ENCODE data around the gene CCL4. TPM values are rescaled to one million over a fixed set of nuclear protein-coding genes. Genes with fewer than 3 reads are reported as not detected.

The CCL4 gene
- total RNA-seq, 2 donors from 2014 or later, result 5.8 to 16.5 TPM

DNA sequence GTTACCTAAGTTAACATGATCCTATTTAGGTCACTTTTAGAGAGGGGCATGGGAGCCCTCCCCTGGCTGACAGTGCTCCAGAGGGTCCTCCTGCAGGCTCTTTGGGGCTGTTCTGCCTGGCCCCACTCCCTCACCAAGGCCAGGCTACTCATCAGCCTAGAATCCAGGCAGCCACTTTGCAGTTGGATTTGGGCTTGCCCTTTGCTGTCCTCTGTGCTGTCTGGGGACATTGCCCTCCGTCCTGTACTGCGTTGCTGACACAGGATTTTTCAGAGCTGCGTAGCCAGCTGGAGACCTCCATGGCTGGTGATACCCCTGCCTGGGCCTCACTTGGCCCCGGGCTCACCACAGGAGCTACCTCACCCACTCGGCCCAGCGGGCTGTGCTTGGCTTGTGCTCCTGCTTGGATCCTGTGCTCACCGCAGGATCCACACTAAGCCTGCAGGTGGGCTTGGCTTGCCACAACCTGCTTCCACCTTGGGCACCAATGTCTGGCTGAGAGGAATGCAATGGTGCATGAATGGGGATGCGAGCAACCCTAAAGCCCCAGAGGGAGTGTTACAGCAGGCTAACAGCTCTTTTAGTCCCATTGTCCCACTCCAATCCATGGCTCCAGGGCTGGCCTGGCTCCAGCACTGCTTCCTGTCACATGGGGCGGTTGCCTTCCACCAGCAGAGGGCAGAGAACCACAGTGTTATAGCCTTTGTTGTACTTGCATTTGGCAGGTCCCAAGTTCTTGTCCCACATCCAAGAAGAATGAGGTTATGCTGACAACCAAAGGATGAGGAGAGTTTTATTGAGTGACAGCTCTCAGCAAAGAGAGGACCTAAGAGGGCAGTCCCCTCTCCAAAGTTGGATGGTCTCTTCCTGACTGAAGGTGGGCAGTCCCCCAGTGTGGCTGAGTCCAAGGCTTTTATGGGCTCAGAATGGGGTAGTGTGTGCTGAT lies 21.5 kb downstream of the CCL4 start:
- Histone ChIP-seq H3K4me3 (no peak overlapping the region), H3K27me3 (replicated peaks; ENCODE audit: insufficient read depth) (no peaks in the 10 kb centered on the region), H3K27ac (no peak overlapping the region), H3K9me3 (peaks cover 9% of the 10 kb centered on the region), H3K4me1 (ENCODE audit: control insufficient read depth in 1 of 2, low read depth in 2 of 2) (no peaks in the 10 kb centered on the region), H3K36me3 (no peaks in the 10 kb centered on the region)
- ATAC-seq (ENCODE audit: insufficient number of reproducible peaks, low FRiP score, low read depth) (no peak), DNase-seq (ENCODE audit: low spot score) (no peak)
- TF ChIP-seq, protein P1, sequence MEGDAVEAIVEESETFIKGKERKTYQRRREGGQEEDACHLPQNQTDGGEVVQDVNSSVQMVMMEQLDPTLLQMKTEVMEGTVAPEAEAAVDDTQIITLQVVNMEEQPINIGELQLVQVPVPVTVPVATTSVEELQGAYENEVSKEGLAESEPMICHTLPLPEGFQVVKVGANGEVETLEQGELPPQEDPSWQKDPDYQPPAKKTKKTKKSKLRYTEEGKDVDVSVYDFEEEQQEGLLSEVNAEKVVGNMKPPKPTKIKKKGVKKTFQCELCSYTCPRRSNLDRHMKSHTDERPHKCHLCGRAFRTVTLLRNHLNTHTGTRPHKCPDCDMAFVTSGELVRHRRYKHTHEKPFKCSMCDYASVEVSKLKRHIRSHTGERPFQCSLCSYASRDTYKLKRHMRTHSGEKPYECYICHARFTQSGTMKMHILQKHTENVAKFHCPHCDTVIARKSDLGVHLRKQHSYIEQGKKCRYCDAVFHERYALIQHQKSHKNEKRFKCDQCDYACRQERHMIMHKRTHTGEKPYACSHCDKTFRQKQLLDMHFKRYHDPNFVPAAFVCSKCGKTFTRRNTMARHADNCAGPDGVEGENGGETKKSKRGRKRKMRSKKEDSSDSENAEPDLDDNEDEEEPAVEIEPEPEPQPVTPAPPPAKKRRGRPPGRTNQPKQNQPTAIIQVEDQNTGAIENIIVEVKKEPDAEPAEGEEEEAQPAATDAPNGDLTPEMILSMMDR (IDR thresholded peaks at IDR 0.05), result no peak

GRCh38 chr17:36127199-36127893 lies 23.7 kb downstream of the CCL4 start:
- TF ChIP-seq, protein P1 (IDR thresholded peaks at IDR 0.05), result no peak
- Histone ChIP-seq H3K27ac (no peak overlapping the region), H3K36me3 (no peaks in the 10 kb centered on the region), H3K4me1 (ENCODE audit: control insufficient read depth in 1 of 2, low read depth in 2 of 2) (no peaks in the 10 kb centered on the region), H3K4me3 (no peak overlapping the region), H3K9me3 (peaks cover 9% of the 10 kb centered on the region), H3K27me3 (replicated peaks; ENCODE audit: insufficient read depth) (no peaks in the 10 kb centered on the region)
- no peak for DNase-seq (ENCODE audit: low spot score)
- no peak for ATAC-seq (ENCODE audit: insufficient number of reproducible peaks, low FRiP score, low read depth)

DNA sequence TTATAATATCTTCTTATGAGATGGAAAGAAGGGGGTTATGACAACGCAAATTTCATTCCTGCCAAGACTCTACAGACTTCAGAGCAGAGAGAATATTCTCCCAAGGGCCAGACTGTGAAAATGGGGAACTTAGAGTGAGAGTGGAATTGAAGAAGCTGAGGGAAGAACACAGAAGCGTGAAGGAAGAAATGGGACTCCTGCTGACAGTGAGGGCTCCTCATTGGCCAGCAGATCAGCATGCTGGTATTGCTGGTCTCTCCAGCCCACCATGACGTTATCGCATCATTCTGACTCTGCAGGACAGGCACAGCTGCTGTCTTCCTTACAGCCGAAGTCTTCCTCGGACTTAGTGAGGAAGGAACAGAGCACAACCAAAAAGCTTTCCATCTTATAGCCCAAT lies 24.3 kb downstream of the CCL4 start:
- no peak for ATAC-seq (ENCODE audit: insufficient number of reproducible peaks, low FRiP score, low read depth)
- Histone ChIP-seq H3K4me1 (ENCODE audit: control insufficient read depth in 1 of 2, low read depth in 2 of 2) (no peaks in the 10 kb centered on the region), H3K27ac (no peak overlapping the region), H3K4me3 (no peak overlapping the region), H3K36me3 (no peaks in the 10 kb centered on the region), H3K9me3 (peaks cover 9% of the 10 kb centered on the region), H3K27me3 (replicated peaks; ENCODE audit: insufficient read depth) (no peaks in the 10 kb centered on the region)
- DNase-seq (ENCODE audit: low spot score), result no peak
- TF ChIP-seq, protein P1 (IDR thresholded peaks at IDR 0.05), result no peak

GRCh38 chr17:36128411-36128978 lies 24.9 kb downstream of the CCL4 start:
- Histone ChIP-seq H3K4me3 (no peak overlapping the region), H3K36me3 (no peaks in the 10 kb centered on the region), H3K9me3 (peaks cover 9% of the 10 kb centered on the region), H3K27ac (no peak overlapping the region), H3K27me3 (replicated peaks; ENCODE audit: insufficient read depth) (no peaks in the 10 kb centered on the region), H3K4me1 (ENCODE audit: control insufficient read depth in 1 of 2, low read depth in 2 of 2) (no peaks in the 10 kb centered on the region)
- ATAC-seq (ENCODE audit: insufficient number of reproducible peaks, low FRiP score, low read depth) (no peak), DNase-seq (ENCODE audit: low spot score) (no peak)
- TF ChIP-seq, protein P1 (IDR thresholded peaks at IDR 0.05), result no peak

GRCh38 chr17:36129616-36130015 lies 26.0 kb downstream of the CCL4 start:
- DNase-seq (ENCODE audit: low spot score) (no peak), ATAC-seq (ENCODE audit: insufficient number of reproducible peaks, low FRiP score, low read depth) (no peak)
- Histone ChIP-seq H3K27ac (no peak overlapping the region), H3K9me3 (peaks cover 9% of the 10 kb centered on the region), H3K4me1 (ENCODE audit: control insufficient read depth in 1 of 2, low read depth in 2 of 2) (no peaks in the 10 kb centered on the region), H3K36me3 (no peaks in the 10 kb centered on the region), H3K27me3 (replicated peaks; ENCODE audit: insufficient read depth) (no peaks in the 10 kb centered on the region), H3K4me3 (no peak overlapping the region)
- TF ChIP-seq, protein P1 (IDR thresholded peaks at IDR 0.05), result no peak
